CD4-positive, alpha-beta T cell treated with Interleukin-17A for 4 hours (primary cell): Measurements from ENCODE around the gene TMEM242.
A peak's percentile ranks its signal among the peaks of the same experiment; 100 is the strongest.
"Not testable (repeated sequence)": the region's sequence is repeated elsewhere in the genome, so short reads cannot be mapped to it uniquely, and the experiment has no call there.

Experiments
- DNase-seq: peaks from one replicate; pipeline ENCODE4 v3.0.0-alpha.2; 2020; ENCODE audit warnings: mixed read lengths

Gene TMEM242

DNA sequence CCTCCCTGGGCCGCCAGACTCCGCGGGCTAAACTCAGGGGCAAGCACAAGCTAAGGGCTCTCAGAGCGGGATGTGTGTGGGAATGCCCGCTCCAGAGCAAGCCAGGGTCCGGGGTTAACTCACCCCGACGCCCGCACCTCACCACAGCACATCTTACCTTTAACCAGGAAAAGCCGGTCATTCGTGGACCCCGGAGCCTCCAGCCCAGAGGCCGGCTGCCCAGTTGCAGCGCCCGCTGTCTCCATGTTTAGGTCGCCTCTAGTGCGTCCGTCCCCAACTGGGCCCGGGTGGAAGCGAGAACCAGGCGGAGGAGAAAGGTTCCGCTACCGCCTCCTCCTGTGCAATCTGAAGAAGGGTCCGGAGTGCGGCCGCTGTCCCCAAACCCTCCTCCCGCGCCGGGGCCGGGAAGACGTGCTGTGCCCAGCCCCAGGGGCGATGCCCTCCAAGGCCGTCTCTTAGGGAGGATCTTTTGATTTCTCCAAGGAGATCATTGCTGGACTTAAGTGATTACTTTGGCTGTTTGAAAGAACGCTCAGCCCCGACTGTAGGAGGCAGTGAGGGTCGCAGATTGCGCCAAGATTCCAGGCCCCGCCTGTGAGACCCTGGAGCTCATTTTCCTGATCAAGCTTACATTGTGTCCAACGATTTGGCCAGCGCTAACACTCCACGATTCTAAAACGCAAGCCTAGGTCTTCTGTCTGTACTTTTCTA is at the start of gene TMEM242:
Gene TMEM242 (minus strand): TSS at position 265 of the 711 bp plus-strand sequence. CDS start 20 bp downstream, at position 245.
- peak; percentile 89 for DNase-seq

DNA sequence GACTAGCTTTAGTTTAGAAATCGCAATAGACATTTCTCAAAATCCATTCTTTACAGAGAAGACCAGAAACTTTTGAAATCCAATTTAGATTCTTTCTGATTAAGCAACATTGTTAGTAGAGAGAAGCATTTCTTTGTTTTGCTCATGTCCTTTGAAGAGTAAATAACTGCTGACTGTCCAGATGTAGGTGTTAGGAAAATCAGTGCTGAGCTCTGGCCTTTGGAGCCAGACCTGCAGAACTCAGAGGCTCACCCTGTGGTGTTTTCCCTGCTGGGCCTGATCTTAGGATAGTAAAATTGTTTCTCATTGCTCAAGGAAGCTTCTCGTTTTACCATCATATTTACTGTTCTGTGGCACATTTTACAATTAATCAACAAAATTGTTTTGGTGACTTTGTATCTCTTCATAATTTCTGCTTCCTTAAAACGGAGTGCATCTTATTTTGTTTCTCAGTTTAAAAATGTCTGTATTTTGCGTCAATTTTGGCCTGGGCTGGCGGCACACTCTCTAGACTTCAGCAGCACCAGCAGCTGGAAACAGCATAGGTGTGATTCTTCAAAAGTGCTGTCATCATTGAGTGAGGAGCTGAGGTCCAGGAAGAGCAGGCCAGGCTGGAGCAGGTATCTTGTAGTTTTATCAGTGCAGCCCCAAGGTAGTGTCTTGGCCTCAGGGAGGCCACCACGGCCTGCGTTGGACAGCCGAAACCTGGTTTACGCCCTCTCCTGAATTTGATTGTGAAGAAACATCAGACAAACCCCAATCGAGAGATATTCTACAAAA is 49.4 kb upstream of the TMEM242 start:
- no peak for DNase-seq

DNA sequence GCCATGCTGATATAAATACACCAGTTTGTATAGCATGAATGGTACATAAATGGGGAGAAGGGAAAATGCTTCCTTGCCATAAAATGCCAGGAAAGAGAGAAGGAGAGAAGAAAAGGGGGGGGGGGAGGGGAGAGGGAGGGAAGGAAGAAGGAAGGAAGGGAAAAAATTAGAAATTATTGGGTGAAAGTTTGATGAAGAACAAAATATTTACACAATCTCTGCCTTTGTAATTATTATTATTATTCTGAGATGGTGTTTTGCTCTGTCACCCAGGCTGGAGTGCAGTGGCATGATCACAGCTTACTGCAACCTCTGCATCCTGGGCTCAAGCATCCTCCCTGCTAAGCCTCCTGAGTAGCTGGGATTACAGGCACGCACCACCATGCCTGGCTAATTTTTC is 47.4 kb upstream of the TMEM242 start:
- no peak for DNase-seq

DNA sequence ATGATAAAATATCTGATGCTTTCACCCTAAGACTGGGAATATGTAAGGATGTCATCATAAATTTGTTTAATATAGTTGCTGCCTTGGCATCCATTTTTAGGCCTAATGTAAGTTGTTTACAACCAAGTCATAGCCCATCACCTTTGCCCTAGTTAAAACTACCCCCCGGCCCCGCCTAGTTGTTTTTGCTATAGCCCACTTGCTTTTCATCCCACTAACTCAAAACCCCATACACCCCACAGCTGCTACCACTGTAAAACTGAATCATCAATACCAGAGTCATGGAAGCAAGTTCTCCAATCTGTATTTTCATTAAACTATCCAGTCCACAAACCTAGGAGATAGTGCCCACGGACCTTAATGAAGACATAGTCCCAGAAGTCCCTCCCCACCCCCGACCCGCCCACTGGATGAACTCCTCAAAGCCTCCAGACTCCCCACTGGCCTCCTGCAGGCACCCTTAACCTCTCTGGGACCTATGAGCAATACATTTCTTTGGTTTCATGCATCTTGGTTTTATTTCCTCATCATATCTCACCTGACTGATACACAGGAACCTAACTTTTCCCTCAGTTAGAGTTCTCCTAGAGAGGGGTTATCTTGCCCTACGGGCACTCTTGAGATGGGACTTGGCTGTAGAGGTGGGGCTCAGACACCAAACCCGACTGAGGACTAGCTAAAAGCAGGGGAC is 45.2 kb upstream of the TMEM242 start:
- no peak for DNase-seq

DNA sequence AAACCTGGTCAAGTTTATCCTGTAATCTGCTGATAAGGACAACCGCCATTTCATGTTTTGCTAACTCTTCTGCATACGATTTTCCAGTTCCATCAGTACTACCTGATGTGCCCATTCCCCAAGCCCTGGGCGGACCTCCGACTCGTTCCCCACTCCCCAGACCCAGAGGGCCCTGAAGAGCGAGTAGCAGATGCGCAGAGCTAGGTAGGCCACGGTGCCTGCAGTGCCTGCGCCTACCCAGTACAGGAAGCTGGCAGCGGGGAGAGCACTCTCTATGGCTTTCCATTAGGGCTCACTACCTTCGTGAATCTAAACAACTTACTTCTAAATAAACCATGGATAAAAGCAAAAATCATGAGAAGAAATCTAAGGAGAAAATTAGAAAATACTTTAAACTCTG is 43.3 kb upstream of the TMEM242 start:
- no peak for DNase-seq

DNA sequence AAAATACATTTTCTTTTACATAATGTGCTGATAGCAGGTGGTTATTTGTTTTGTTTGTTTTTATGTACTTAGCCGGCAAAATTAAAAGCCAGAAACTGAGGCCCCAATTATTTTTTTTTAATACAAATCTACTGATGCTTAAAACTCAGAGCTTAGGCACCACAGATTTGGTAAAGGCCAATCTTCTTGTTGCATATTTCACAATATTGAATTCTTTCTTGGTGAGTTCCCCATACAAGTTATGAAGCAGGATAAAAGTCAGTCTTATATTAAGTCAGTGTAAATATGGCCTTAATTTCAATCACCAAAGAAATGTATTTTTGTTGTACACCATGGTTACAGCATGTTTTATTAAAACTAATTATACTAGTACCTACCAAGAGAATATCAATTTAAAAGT is 41.4 kb upstream of the TMEM242 start:
- no peak for DNase-seq

DNA sequence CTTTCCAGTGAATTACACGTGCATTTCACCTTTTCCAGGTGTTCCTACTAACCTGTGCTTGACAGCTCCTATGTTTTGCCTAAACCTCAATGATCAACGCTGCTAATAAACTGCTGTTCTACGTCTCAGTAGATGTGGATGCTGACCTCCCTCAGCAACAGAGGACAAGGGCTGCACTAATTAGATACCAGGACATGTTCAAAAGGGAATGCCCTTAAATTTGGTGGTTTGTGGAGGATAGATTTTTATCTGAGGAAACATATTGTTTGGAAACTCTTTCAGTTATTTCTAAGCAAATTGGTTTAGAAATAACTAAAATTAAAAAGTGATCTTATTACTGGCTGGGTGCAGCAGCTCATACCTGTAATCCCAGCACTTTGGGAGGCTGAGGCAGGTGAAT is 38.6 kb upstream of the TMEM242 start:
- no peak for DNase-seq

DNA sequence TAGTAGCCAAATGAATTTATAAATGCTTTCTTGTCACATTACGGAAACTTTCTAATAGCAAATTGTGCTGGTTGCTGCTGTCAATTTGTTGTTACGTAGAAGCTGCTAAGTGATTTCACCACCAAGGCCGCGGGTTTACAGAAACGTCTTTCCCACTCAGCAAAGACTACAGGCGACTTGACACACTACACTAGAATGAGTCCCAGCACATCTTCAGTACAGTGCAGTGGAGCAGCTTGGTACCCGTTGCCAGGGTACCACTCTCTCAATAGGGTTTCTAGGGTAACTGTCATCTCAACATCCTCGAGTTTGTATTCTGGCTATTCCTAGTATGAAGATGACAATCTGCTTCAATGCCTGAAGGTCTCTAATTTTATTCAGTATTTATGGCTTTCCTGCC is 35.0 kb upstream of the TMEM242 start:
- DNase-seq: no peak

DNA sequence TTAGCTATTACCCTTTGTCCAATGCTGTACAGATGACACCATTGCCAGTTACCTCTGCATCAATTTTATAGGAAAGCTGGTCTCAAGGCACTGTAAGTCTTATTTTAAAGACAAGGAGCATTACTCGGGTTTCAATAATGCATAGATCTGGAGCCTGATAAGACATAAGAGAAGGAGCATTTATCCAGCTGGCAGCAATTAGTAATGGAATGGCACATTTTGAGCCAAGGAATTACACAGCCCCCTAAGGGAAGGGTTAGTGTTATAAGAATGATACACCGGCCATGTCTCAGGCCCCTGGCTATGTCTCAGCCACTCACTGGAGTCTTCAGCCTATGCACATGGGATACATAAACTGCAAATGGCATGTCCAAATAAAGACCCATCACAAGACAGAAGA is 23.1 kb upstream of the TMEM242 start:
- DNase-seq: no peak

DNA sequence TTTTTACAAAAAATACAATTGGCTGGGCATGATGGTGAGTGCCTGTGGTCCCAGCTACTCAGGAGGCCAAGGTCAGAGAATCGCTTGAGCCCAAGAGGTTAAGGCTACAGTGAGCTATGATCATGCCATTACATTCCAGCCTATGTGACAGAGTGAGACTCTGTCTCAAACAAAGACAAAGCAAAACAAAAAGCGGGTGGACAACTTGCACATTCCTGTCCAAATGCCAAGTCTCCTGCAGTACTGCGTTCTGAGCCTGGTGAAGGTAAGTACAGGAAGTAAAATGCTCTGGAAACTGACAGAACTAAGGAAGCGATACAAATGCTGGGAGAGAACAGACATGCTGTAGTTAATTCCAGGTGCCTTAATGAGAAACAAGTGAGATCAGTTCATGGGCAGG is 20.4 kb upstream of the TMEM242 start:
- no peak for DNase-seq

DNA sequence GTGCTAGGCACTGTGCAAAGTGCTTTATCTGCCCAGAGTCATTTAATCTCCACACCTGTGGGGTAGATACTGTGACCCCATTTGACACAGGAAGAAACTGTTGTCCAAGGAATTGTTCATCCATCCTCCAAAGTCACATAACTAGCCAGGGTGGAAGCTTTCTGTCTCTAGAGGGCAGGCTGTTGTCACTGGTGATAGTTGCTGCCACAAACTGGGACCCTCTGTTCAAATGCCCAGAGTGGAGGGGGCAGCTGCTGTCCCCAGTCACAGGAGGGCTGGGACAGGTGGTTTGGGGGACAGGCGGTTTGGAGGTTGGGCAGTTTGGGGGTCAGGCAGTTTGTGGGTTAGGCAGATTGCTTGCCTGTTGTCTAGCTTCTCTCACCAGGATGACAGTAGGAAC is 16.1 kb upstream of the TMEM242 start:
- no peak for DNase-seq

DNA sequence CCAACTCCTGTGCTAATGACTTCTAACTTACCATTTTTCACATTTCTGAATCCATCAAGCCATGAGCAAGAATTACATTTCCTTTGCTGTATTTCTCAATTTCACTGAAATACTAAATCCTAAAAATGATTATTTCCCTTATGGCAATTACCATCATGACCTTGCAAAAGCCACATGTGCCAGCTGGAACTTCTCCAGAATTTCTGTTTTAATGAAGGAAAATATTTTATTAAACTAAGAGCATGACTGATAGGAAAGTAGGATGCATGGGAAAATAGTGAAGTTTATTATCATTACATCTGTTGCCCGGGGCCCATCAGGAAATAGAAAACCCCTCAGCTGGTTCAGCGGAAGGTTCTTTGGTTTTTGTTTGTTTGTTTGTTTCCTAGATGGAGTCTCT is 14.4 kb upstream of the TMEM242 start:
- DNase-seq: no peak

DNA sequence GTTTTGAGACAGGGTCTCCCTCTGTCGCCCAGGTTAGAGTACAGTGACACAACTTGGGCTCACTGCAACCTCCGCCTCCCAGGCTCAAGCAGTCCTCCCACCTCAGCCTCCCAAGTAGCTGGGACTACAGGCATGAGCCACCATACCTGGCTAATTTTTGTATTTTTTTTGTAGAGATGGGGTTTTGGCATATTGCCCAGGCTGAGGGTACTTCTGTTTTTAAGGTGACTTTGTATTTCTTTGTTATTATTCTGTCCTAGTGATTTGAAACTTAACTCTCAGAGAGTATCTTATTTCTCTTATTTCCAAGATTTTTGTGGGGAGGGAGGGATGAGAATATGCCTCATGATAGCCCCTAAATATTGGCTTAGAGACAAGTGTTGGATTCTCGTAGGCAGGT is 14.0 kb upstream of the TMEM242 start:
- not testable (repeated sequence) for DNase-seq

DNA sequence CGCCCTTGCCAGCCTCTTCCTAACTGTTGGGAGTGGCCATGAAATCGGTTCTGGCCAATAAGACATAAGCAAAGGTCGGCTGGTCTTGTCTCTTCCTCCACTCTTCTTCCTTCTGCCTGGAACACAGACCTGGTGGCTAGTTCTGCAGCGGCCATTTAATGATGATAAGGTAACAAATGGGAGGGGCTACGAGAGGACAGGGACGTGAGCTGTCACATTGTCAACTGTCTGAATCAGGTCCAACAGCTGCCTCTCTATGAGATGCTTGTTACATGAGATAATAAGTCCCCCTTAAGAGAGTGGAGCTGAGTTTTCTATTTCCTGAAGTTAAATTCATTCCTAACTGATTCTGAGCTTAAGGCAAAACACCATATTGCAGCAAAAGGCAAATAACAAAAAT is 12.5 kb upstream of the TMEM242 start:
- no peak for DNase-seq

DNA sequence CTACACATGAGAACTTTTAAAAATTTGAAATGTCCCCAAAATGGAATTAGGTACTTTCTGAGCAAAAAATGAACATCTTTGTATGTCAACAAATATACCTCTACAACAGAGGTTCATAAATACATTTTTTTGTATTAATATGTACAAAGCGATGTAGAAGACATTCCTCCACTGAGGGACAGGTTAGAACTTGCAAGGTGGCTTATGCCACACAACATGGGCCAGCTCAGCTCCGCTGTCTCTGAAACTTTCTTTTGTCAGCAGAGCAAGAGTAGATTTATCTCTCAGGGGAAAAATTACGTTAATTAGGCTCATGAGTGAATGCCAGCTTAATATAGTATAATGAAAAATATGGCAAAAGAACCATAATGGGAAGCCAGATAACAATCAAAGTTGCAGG is 10.6 kb upstream of the TMEM242 start:
- DNase-seq: no peak

DNA sequence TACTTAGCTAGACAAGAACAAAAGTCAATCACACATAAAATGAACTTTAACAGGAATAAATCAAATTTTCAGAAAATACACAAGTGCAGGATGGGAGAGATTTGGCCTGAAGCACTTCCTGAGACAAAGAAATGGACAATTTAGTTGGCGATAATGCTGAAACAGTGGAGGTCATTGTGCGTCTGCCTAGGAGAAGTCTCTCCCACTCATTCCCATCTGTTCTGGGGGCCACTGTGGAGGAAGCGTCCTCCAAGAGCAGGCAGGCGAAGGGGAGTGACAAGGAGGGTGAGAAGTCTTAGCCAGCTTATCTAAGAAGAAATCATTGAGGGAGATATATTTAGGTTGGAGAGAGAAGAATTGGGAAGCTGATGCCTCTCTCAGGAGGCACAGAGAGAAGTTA is 10.2 kb upstream of the TMEM242 start:
- no peak for DNase-seq

DNA sequence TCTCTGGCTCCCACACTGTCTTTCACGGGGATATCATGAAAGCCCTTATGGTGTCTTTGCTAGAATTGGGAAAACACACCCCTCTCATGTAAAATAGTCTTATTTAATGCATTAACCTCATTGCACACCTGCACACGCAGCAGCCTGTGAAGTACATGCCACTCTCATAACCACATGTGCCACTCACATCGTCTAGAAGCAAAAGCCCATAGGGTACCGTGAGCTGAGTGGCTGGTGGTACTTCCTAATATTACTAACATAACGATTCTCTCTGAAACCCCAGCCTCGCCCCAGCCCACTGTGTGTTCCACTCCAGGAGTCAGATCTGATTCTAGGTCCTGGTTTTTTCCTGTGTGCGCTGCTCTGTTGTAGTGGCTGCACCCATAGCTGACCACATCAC is 9.5 kb upstream of the TMEM242 start:
- DNase-seq: no peak

DNA sequence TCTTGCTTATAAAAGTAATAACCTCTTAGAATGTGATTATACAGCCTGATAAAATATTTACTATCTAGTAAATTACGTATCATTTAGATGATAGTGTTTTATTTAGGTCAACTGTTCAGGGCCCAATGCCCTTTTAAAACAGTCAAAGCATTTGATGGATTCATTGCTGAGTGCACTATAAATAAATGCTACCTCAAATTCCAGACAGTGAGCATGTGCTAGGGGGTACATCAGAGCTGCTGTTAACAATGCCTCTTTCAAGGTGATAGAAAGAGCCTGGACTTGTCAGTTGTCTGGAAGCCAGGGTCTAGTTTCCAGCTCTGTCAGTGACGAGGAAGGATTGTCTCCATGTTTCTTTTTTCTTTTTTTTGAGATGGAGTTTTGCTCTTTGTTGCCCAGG is 7.5 kb upstream of the TMEM242 start:
- no peak for DNase-seq

DNA sequence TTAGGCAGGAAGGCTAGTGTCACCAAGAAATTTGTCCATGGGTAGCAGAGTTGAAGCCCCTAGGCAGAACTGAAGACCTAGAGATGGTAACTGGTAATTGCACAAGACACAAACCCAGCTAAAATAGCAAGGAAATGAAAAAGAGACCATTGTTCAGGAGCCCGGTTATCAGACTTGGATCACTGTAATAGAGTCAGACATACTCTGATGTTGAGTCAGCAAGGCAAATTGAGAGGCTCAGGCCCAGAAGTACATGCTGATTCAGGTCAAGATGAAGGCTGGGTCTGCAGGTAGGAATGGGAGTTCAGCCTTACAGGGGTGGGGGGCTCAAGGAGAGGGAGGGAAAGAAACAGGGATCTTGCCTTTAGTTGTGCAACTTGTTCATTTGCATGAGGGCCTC is 6.5 kb upstream of the TMEM242 start:
- no peak for DNase-seq

DNA sequence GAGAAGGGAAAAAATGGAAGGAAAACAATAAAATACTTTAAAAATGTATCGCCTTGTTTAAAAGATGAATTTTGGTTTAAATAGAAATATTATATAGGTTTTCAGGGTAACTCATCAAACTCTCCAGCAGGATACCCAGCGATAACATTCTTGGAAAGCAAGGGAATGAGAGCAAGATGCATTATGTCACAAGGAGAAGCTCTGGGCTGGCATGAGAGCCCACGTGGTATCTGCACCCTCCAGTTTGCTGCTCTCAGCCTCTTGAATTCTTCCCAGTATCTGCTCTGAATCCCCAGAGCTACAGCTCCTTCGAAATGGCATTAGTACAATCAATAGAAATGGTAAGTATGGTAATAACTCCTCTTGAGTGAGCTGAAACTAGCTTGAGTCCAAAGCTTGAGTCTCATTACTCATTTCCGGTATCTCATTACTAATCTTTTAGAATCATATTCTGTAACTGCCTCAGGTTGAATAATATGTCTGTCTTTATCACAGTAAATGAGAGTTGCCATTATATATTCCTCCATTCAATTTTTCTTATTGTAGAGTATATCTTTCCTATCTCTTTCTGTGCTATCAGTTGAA is 4.9 kb upstream of the TMEM242 start:
- DNase-seq: no peak

DNA sequence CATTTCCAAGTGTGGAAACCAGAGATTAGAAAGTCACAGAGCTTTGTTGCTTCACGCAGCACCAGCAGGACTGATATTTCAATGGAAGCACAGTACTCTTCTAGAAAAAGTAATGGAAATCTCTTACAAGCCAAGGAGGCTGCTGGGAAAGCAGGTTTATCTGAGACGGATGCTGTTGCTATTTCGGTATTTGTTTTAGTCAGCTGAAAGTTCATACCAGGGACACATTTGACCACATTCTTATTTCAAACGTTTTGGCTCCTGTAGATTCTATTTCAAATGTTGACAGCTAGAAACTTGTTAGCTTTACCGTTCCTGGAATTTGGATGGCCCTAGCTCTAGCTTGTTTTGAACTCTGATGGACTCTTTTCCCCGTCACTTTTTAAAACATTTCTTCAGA is 3.7 kb upstream of the TMEM242 start:
- DNase-seq: no peak

DNA sequence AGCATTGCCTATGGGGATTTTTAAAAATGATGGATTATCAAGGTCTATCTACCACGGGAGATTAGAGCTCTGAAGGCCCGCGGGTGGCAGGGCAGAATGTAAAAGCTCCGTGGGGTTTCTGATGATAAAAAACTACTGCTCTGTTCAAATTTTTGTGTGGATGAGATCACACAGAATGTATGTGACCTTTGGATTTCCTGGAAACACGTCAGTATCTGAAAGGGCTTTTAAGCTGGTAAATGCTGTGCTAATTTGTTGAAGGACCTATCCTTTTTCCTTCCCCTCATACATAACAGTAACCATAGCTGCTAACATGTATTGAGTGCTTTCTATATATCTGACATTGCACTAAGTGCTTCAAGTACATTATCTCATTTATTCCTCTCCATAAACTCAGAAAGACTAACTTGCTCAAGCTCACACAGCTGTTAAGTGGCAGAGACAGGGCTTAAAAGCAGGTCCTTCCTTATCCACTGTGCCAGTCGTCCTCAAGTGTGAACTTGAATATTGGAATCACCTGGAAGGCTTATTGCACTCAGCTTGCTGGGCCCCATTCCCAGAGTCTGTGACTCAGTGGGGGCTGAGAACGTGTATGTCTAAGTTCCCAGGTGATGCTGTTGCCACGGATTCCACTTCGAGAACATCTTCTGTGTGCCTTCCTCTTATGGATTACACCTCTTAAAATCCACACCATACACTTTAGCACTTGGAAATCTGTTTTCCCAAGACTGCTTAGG is 1.9 kb upstream of the TMEM242 start:
- DNase-seq: no peak

DNA sequence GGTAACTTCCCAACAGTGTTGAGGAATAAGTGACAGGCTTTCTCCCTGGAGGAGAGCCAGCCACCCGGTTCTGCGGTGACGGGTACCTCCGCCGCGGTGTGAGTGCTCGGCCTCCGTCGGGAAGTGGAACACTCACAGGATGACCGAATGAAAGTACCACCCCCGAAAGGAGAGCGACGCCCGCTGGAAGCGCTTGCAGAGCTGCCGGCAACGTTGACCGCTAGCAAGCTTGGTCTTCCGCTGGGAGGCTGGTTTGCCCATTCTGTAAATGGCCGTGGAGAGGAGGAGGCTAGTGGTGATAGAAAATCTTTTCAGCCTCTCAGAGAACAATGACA is 614 bp upstream of the TMEM242 start:
- DNase-seq: peak; percentile 43
